HEK293 (cell line): ENCODE data around the gene DPYSL5.

ENCODE experiments used
- CTCF ChIA-PET: fragments of 350-600 bp; formaldehyde crosslinking; extraction: SDS; loops from one replicate; lab custom pipeline; 2021; ENCODE audit warnings: antibody characterized with exemption; lab: Yijun Ruan, JAX
- POLR2A ChIA-PET: fragments of 300-600 bp; formaldehyde crosslinking; extraction: SDS; loops from one replicate; lab custom pipeline; 2020; ENCODE audit warnings: antibody characterized with exemption, inconsistent platforms; lab: Yijun Ruan, JAX
- H3K27ac ChIP-seq: fragments of 200-500 bp; sonication (Bioruptor generic); 2 replicates; pipeline ENCODE4 v1.5.1; 2014; ENCODE audit warnings: low read depth, low read length, control low read depth, inconsistent platforms; ENCODE audit errors: extremely low read depth
- H3K36me3 ChIP-seq, 2 experiments: fragments of 200-500 bp in 1 of 2; sonication (Bioruptor generic) in 1 of 2; 1 replicate in 1 of 2; 2 replicates in 1 of 2; pipeline ENCODE4 v1.5.1; 2014 to 2017; ENCODE audit warnings: inconsistent platforms in 2 of 2, low read length in 2 of 2; ENCODE audit not compliant: control insufficient read depth in 2 of 2, insufficient read depth in 1 of 2
- H3K4me1 ChIP-seq: fragments of 200-500 bp; sonication (Bioruptor generic); 2 replicates; pipeline ENCODE4 v1.5.1; 2014; ENCODE audit warnings: mild to moderate bottlenecking, low read length, inconsistent platforms; ENCODE audit not compliant: control insufficient read depth, insufficient read depth
- H3K4me3 ChIP-seq: 2 replicates; pipeline ENCODE4 v1.5.1; 2011; ENCODE audit warnings: low read depth, mild to moderate bottlenecking, control low read depth, low read length, moderate library complexity
- H3K9me3 ChIP-seq: fragments of 200-500 bp; sonication (Bioruptor generic); 2 replicates; pipeline ENCODE4 v1.5.1; 2014; ENCODE audit warnings: low read depth, low read length, inconsistent platforms; ENCODE audit not compliant: control insufficient read depth, insufficient read depth
- BCL11B ChIP-seq: fragments of 450-650 bp; formaldehyde crosslinking; IDR thresholded peaks from 2 replicates; pipeline ENCODE4 v1.5.1; 2016; ENCODE audit warnings: low read depth, missing biosample characterization, missing genetic modification characterization
- GFI1B ChIP-seq: fragments of 450-650 bp; formaldehyde crosslinking; IDR thresholded peaks from 2 replicates; pipeline ENCODE4 v1.5.1; 2016; ENCODE audit warnings: missing biosample characterization, missing genetic modification characterization
- MYNN ChIP-seq: fragments of 450-650 bp; formaldehyde crosslinking; IDR thresholded peaks from 2 replicates; pipeline ENCODE4 v1.5.1; 2016; ENCODE audit warnings: missing biosample characterization, missing genetic modification characterization, borderline replicate concordance
- OSR2 ChIP-seq: fragments of 450-650 bp; formaldehyde crosslinking; IDR thresholded peaks from 2 replicates; pipeline ENCODE4 v1.5.1; 2016; ENCODE audit warnings: missing biosample characterization, missing genetic modification characterization
- YY1 ChIP-seq: fragments of 450-650 bp; formaldehyde crosslinking; IDR thresholded peaks from 2 replicates; pipeline ENCODE4 v1.5.1; 2018; ENCODE audit warnings: missing biosample characterization, missing genetic modification characterization
- ZNF140 ChIP-seq: fragments of 450-650 bp; formaldehyde crosslinking; IDR thresholded peaks from 2 replicates; pipeline ENCODE4 v1.5.1; 2016; ENCODE audit warnings: missing biosample characterization, missing genetic modification characterization
- ZNF184 ChIP-seq: fragments of 450-650 bp; IDR thresholded peaks from 2 replicates; pipeline ENCODE4 v1.5.1; 2018; ENCODE audit warnings: missing biosample characterization, mild to moderate bottlenecking, missing genetic modification characterization
- ZNF223 ChIP-seq: fragments of 450-650 bp; formaldehyde crosslinking; IDR thresholded peaks from 2 replicates; pipeline ENCODE4 v1.5.1; 2016; ENCODE audit warnings: missing biosample characterization, missing genetic modification characterization
- ZNF248 ChIP-seq: fragments of 450-650 bp; formaldehyde crosslinking; IDR thresholded peaks from 2 replicates; pipeline ENCODE4 v1.5.1; 2017; ENCODE audit warnings: missing biosample characterization, missing genetic modification characterization
- TF ChIP-seq, protein P1 (sequence below): fragments of 450-650 bp; formaldehyde crosslinking; IDR thresholded peaks from 2 replicates; pipeline ENCODE4 v1.5.1; 2016; ENCODE audit warnings: missing biosample characterization, missing genetic modification characterization, low read depth
- TF ChIP-seq, protein P2 (sequence below): fragments of 450-650 bp; formaldehyde crosslinking; IDR thresholded peaks from 2 replicates; pipeline ENCODE4 v1.5.1; 2016; ENCODE audit warnings: missing biosample characterization, missing genetic modification characterization
- TF ChIP-seq, protein P3 (sequence below): fragments of 450-650 bp; formaldehyde crosslinking; IDR thresholded peaks from 2 replicates; pipeline ENCODE4 v1.5.1; 2016; ENCODE audit warnings: missing biosample characterization, missing genetic modification characterization
- TF ChIP-seq, protein P4 (sequence below): fragments of 450-650 bp; formaldehyde crosslinking; IDR thresholded peaks from 2 replicates; pipeline ENCODE4 v1.5.1; 2016; ENCODE audit warnings: missing biosample characterization, missing genetic modification characterization
- TF ChIP-seq, protein P5 (sequence below): fragments of 450-650 bp; formaldehyde crosslinking; IDR thresholded peaks from 2 replicates; pipeline ENCODE4 v1.5.1; 2016; ENCODE audit warnings: missing biosample characterization, missing genetic modification characterization
- TF ChIP-seq, protein P6 (sequence below): fragments of 450-650 bp; IDR thresholded peaks from 2 replicates; pipeline ENCODE4 v1.5.1; 2018; ENCODE audit warnings: missing biosample characterization, mild to moderate bottlenecking, missing genetic modification characterization
- TF ChIP-seq, protein P7 (sequence below): fragments of 450-650 bp; formaldehyde crosslinking; IDR thresholded peaks from 2 replicates; pipeline ENCODE4 v1.5.1; 2016; ENCODE audit warnings: missing biosample characterization, missing genetic modification characterization

Gene DPYSL5

DNA sequence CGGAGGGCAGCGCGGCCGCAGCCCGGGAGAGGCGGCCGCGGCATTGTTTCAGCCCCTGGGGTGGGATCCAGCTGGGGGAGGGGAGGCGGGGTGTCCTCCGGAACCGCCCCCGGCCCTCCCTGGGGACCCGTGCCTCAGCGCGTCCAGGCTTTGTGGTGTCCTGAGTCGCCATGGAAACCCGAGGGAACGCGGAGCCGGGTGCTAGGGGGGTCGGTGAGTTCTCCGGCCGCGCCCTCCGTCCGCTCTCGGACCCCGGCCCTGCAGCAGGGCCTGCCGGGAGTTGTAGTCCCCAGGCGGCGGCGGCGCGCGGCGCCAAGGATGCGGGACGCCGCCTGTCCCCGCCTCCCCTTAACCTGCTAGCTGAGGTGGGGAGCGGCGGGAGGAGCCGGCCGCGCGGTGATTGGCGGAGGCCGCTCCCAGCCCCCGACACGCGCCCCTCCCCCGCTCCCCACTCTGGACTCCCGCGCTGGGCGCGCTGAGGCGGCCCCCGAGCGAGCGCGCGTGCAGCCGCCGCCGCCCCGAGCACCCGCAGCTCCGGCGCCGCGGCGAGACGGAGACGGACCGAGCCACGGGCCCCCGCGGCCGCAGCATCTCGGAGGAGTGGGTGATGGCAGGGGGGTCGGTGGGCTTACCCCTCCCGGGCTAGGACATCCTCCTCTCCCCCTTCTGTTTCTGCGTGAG is at the start of gene DPYSL5 (continued):
- TF ChIP-seq BCL11B (tag by site-specific recombination) = peak; percentile 83; the same call in 1 of the 2 replicates
- TF ChIP-seq, protein P1, sequence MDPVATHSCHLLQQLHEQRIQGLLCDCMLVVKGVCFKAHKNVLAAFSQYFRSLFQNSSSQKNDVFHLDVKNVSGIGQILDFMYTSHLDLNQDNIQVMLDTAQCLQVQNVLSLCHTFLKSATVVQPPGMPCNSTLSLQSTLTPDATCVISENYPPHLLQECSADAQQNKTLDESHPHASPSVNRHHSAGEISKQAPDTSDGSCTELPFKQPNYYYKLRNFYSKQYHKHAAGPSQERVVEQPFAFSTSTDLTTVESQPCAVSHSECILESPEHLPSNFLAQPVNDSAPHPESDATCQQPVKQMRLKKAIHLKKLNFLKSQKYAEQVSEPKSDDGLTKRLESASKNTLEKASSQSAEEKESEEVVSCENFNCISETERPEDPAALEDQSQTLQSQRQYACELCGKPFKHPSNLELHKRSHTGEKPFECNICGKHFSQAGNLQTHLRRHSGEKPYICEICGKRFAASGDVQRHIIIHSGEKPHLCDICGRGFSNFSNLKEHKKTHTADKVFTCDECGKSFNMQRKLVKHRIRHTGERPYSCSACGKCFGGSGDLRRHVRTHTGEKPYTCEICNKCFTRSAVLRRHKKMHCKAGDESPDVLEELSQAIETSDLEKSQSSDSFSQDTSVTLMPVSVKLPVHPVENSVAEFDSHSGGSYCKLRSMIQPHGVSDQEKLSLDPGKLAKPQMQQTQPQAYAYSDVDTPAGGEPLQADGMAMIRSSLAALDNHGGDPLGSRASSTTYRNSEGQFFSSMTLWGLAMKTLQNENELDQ (tag by site-specific recombination) = no peak
- TF ChIP-seq YY1 (tag by site-specific recombination) = peak; percentile 37; the same call in 1 of the 2 replicates
- no peak for TF ChIP-seq ZNF248 (tag by site-specific recombination)
- TF ChIP-seq GFI1B (tag by site-specific recombination) = no peak
- TF ChIP-seq OSR2 (tag by site-specific recombination) = no peak
- no peak for TF ChIP-seq ZNF223
- TF ChIP-seq, protein P2, sequence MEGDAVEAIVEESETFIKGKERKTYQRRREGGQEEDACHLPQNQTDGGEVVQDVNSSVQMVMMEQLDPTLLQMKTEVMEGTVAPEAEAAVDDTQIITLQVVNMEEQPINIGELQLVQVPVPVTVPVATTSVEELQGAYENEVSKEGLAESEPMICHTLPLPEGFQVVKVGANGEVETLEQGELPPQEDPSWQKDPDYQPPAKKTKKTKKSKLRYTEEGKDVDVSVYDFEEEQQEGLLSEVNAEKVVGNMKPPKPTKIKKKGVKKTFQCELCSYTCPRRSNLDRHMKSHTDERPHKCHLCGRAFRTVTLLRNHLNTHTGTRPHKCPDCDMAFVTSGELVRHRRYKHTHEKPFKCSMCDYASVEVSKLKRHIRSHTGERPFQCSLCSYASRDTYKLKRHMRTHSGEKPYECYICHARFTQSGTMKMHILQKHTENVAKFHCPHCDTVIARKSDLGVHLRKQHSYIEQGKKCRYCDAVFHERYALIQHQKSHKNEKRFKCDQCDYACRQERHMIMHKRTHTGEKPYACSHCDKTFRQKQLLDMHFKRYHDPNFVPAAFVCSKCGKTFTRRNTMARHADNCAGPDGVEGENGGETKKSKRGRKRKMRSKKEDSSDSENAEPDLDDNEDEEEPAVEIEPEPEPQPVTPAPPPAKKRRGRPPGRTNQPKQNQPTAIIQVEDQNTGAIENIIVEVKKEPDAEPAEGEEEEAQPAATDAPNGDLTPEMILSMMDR = no peak
- TF ChIP-seq, protein P3, sequence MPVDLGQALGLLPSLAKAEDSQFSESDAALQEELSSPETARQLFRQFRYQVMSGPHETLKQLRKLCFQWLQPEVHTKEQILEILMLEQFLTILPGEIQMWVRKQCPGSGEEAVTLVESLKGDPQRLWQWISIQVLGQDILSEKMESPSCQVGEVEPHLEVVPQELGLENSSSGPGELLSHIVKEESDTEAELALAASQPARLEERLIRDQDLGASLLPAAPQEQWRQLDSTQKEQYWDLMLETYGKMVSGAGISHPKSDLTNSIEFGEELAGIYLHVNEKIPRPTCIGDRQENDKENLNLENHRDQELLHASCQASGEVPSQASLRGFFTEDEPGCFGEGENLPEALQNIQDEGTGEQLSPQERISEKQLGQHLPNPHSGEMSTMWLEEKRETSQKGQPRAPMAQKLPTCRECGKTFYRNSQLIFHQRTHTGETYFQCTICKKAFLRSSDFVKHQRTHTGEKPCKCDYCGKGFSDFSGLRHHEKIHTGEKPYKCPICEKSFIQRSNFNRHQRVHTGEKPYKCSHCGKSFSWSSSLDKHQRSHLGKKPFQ (tag by site-specific recombination) = no peak
- TF ChIP-seq ZNF184 (tag by site-specific recombination) = no peak
- TF ChIP-seq, protein P4, sequence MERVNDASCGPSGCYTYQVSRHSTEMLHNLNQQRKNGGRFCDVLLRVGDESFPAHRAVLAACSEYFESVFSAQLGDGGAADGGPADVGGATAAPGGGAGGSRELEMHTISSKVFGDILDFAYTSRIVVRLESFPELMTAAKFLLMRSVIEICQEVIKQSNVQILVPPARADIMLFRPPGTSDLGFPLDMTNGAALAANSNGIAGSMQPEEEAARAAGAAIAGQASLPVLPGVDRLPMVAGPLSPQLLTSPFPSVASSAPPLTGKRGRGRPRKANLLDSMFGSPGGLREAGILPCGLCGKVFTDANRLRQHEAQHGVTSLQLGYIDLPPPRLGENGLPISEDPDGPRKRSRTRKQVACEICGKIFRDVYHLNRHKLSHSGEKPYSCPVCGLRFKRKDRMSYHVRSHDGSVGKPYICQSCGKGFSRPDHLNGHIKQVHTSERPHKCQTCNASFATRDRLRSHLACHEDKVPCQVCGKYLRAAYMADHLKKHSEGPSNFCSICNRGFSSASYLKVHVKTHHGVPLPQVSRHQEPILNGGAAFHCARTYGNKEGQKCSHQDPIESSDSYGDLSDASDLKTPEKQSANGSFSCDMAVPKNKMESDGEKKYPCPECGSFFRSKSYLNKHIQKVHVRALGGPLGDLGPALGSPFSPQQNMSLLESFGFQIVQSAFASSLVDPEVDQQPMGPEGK = peak; percentile 82
- no peak for TF ChIP-seq MYNN (tag by site-specific recombination)
- TF ChIP-seq ZNF140 = no peak

DNA sequence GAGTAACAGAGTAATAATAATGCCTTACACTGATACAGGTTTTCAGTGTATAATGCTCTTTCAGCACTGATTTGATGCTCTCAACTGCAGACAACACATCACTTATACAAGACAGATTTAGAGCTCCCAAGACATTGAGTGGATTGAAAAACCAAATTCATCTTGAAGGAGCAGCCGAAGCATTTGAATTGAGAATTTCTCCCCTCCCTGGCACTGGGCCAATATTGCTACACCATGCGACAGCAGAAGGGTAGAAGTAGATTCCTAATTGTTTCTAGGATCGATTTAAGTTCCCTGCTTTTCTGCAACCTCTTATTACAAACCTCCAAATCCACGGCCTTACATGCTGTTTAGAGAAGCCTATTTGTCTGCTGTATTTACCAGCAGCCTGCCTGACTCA is 46.6 kb upstream of the DPYSL5 start:
- no peak overlapping the region for H3K27ac ChIP-seq
- no peaks in the 10 kb centered on the region for H3K9me3 ChIP-seq
- no peaks in the 10 kb centered on the region for H3K4me1 ChIP-seq
- TF ChIP-seq, protein P5, sequence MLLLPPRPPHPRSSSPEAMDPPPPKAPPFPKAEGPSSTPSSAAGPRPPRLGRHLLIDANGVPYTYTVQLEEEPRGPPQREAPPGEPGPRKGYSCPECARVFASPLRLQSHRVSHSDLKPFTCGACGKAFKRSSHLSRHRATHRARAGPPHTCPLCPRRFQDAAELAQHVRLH (tag by site-specific recombination) = no peak
- TF ChIP-seq, protein P6, sequence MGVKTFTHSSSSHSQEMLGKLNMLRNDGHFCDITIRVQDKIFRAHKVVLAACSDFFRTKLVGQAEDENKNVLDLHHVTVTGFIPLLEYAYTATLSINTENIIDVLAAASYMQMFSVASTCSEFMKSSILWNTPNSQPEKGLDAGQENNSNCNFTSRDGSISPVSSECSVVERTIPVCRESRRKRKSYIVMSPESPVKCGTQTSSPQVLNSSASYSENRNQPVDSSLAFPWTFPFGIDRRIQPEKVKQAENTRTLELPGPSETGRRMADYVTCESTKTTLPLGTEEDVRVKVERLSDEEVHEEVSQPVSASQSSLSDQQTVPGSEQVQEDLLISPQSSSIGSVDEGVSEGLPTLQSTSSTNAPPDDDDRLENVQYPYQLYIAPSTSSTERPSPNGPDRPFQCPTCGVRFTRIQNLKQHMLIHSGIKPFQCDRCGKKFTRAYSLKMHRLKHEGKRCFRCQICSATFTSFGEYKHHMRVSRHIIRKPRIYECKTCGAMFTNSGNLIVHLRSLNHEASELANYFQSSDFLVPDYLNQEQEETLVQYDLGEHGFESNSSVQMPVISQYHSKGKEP = 0 out of 2 replicates have a peak, but pooled peaks have one; percentile 23
- TF ChIP-seq, protein P7, sequence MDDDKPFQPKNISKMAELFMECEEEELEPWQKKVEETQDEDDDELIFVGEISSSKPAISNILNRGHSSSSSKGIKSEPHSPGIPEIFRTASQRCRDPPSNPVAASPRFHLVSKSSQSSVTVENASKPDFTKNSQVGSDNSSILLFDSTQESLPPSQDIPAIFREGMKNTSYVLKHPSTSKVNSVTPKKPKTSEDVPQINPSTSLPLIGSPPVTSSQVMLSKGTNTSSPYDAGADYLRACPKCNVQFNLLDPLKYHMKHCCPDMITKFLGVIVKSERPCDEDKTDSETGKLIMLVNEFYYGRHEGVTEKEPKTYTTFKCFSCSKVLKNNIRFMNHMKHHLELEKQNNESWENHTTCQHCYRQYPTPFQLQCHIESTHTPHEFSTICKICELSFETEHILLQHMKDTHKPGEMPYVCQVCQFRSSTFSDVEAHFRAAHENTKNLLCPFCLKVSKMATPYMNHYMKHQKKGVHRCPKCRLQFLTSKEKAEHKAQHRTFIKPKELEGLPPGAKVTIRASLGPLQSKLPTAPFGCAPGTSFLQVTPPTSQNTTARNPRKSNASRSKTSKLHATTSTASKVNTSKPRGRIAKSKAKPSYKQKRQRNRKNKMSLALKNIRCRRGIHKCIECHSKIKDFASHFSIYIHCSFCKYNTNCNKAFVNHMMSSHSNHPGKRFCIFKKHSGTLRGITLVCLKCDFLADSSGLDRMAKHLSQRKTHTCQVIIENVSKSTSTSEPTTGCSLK = no peak
- CTCF ChIA-PET = no interaction called here
- no peak overlapping the region for H3K4me3 ChIP-seq
- H3K36me3 ChIP-seq = peaks cover 16 to 29% of the 10 kb centered on the region in 2 experiments
- POLR2A ChIA-PET = no interaction called here
